GM18505 (cell line): Measurements from ENCODE around the gene HOXA3.

ENCODE experiments used
- ATAC-seq: cut with Tn5 transposase; IDR thresholded peaks from one replicate; pipeline ENCODE4 v1.9.1; 2021; ENCODE audit not compliant: unreplicated experiment
- POLR2A ChIP-seq: IDR thresholded peaks from 4 replicates; pipeline ENCODE4 v1.6.1; 2011; ENCODE audit warnings: borderline replicate concordance; ENCODE audit not compliant: insufficient read depth, insufficient read length; ENCODE audit errors: extremely low read depth

The HOXA3 gene

DNA sequence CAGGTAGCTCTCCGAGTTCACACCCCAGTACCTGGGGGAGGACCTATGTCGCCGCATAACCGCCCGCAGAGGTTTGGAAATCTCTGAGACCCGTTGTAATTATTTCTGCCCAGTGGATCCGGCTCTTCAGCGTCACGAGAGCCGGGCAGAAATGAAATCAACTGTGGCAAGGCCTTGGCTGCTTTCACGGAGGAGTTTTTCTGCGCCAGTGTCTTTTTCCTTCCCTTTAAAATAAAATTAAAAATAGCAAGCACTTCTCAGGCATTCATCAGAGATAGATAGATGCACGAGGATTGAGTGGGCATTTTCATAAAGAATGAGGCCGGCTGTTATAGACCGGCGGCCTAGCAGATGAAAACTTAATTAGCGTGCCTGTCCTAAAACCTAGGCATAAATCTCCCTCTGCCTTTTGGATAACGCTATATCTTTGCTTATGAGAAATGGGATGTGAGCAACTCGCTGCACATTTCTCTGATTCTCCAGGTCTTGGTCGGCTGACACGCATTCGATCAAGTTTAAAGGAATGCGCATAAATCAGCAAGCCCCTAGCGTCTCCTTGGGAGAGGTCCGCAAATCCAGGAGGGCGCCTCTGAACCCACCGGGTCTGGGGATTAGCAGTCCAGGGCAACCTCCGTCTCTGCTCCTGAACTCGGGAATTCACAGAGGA lies 41.1 kb upstream of the HOXA3 start:
- ATAC-seq: no peak
- no peak for TF ChIP-seq POLR2A

DNA sequence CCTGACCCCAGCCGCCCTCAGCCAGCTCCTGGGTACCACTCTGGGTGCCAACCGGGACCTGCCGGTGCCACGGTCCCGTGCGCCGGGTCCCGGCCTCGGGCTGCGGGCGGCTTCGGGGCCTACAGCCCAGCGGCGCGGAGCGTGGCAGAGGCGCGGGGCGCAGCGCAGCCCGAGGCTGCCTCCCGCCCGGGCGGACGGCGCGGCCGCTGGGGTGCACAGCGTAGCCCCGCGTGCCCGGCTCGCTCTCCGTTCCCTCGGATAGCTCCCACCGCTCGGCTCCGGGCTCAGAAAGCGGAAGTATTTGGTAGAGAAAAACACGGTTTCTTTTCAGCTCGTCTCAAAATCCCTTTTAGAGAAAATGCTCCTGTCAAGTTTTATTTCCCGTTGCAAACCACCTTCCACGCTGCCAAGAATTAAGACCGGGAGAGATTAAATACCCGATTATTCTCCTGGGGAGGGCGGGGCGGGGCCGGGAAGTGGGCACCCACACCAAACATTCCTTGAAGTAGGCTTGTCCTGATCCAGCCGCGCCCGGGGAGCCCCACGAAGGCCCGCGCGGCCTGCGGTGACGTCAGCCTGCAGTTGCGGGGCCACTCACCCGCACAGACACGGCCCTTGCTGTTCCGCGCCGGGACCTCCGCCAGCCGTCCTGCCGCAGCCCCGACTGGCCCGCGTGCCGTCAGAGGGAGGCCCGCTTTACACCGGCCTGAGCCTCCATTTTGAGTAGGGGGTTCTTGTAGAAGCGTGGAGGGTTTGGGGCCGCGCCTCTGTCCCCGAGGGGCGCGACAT lies 40.4 kb upstream of the HOXA3 start:
- TF ChIP-seq POLR2A: no peak
- no peak for ATAC-seq

GRCh38 chr7:27191833-27192545 lies 39.6 kb upstream of the HOXA3 start:
- TF ChIP-seq POLR2A: no peak
- ATAC-seq: no peak

- no peak for ATAC-seq
- TF ChIP-seq POLR2A: no peak
Measured at GRCh38 chr7:27191161-27191731, 38.9 kb upstream of the HOXA3 start.

- TF ChIP-seq POLR2A: no peak
- ATAC-seq: no peak
Measured at GRCh38 chr7:27189997-27190748, 37.8 kb upstream of the HOXA3 start.

DNA sequence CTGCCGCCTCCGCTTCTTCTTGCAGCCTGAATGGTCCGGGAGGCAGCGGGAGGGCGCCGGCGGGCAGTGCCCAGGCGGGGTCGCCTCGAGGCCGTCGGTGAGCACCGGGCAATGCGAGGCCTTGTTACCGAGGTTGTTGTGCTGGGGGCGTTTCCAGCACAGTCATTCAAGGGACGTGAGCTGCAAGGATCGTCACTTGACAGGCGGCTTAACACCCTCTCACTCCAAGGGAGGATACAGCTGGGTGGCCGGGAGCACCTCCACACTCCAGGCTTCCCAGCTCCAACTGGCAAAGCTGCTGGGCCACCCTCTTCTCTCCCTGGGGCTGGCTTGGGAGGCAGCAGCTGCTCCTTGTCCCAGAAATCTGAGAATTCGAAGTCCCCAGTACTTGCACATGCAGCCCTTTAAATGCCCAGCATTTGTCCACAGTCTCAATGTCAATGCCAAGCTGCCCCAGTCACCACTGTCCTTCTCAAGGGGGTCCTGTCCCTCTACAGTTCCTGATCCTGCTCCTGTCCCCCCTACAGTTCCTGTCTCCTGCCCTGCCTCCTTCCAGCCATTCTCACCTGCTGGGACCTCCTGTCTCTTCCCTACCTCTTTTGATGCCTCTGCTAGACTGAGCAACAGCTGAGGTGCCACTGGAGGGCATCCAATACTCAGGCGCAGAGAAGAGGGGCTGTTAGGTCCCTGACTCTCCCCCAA lies 37.1 kb upstream of the HOXA3 start:
- no peak for ATAC-seq
- no peak for TF ChIP-seq POLR2A

DNA sequence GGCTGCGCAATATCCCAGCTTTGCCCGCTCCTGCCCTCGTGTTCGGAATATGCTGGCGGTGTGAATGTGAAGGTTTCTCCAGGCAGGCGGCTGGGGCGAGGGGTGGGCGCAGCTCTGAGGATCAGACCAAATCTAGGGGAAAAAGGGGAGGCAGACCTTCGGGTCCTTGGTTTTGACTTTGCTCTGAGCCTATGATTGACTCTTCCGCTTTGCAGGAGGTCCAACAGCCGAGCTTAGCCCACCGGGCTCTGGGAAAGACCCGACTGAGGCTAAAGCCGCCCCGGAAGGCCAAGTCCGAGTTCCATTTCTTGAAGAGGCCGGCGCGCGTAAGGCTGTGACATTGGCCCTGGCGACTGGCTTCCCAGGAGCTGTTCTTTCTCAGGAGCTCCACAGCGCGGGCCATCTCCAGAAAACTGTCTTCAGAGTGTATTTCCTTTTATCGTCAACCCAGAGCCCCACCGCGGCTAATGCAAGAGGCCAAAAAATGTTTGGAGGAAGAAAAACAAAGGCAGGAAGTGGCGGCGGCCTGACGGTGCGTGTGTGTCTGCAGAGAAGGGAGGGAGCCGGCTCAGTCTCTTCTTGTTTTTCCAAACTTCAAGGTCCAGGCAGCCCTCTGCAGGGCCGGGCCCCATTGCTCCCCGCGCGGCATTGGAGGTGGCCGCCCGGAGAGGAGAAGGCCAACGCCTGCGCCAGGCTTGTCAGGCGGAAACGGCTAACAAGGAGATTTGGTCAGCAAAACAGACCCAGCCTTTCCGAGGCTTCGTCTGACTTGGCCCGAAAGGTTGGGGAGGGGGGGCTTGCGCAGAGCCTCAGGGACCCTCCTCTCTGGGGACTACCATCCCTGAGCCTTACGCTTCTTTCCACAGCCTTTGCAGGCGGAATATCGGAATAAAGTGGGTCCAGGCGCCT lies 36.3 kb upstream of the HOXA3 start:
- no peak for TF ChIP-seq POLR2A
- ATAC-seq: no peak

GRCh38 chr7:27187475-27188385 lies 35.3 kb upstream of the HOXA3 start:
- no peak for ATAC-seq
- no peak for TF ChIP-seq POLR2A

- TF ChIP-seq POLR2A: no peak
Measured at GRCh38 chr7:27186668-27187474, 34.5 kb upstream of the HOXA3 start.

More at GRCh38 chr7:27186668-27187474, 34.5 kb upstream of the HOXA3 start:
- no peak for ATAC-seq
